Ishikawa (cell line): ENCODE measurements around the gene RBP7.
A peak's percentile ranks its signal among the peaks of the same experiment; 100 is the strongest.

Source experiments
- CEBPB ChIP-seq: IDR thresholded peaks from 2 replicates; pipeline ENCODE4 v1.6.1; 2012
- CREB1 ChIP-seq: IDR thresholded peaks from 2 replicates; pipeline ENCODE4 v1.6.1; 2012; ENCODE audit warnings: low read depth
- EGR1 ChIP-seq: IDR thresholded peaks from 2 replicates; pipeline ENCODE4 v1.6.1; 2012
- EP300 ChIP-seq: IDR thresholded peaks from 2 replicates; pipeline ENCODE4 v1.6.1; 2012; ENCODE audit warnings: borderline replicate concordance
- FOXM1 ChIP-seq: IDR thresholded peaks from 2 replicates; pipeline ENCODE4 v1.6.1; 2012; ENCODE audit warnings: low read depth, borderline replicate concordance
- MAX ChIP-seq: IDR thresholded peaks from 2 replicates; pipeline ENCODE4 v1.6.1; 2012
- NFIC ChIP-seq: IDR thresholded peaks from 2 replicates; pipeline ENCODE4 v1.6.1; 2012
- RAD21 ChIP-seq: IDR thresholded peaks from 2 replicates; pipeline ENCODE4 v1.6.1; 2012; ENCODE audit warnings: low read depth
- REST ChIP-seq: IDR thresholded peaks from 2 replicates; pipeline ENCODE4 v1.6.1; 2012; ENCODE audit warnings: low read depth, mild to moderate bottlenecking
- TAF1 ChIP-seq: IDR thresholded peaks from 2 replicates; pipeline ENCODE4 v1.6.1; 2012; ENCODE audit warnings: low read depth, mild to moderate bottlenecking
- TCF12 ChIP-seq: IDR thresholded peaks from 2 replicates; pipeline ENCODE4 v1.6.1; 2012; ENCODE audit warnings: low read depth
- TEAD4 ChIP-seq: IDR thresholded peaks from 2 replicates; pipeline ENCODE4 v1.6.1; 2012
- USF1 ChIP-seq: IDR thresholded peaks from 2 replicates; pipeline ENCODE4 v1.6.1; 2012
- YY1 ChIP-seq: IDR thresholded peaks from 2 replicates; pipeline ENCODE4 v1.6.1; 2012; ENCODE audit warnings: low read depth
- ZBTB7A ChIP-seq: IDR thresholded peaks from 2 replicates; pipeline ENCODE4 v1.6.1; 2012; ENCODE audit warnings: low read depth

The RBP7 gene

GRCh38 chr1:10042746-10043145 is 45.7 kb downstream of the RBP7 start:
- TF ChIP-seq ZBTB7A, result no peak
- no peak for TF ChIP-seq EP300
- no peak for TF ChIP-seq CEBPB
- no peak for TF ChIP-seq USF1
- no peak for TF ChIP-seq YY1
- TF ChIP-seq TAF1, result no peak
- no peak for TF ChIP-seq RAD21
- TF ChIP-seq CREB1, result no peak
- TF ChIP-seq REST, result no peak
- no peak for TF ChIP-seq NFIC
- no peak for TF ChIP-seq TCF12
- TF ChIP-seq EGR1, result no peak

GRCh38 chr1:10045480-10046355 is 48.7 kb downstream of the RBP7 start:
- TF ChIP-seq NFIC (peak; percentile 64), RAD21 (no peak), USF1 (peak; percentile 93), MAX (peak; percentile 74)

- no peak for TF ChIP-seq CEBPB
- no peak for TF ChIP-seq EP300
These were observed 49.5 kb downstream of the RBP7 start for GRCh38 chr1:10046356-10047085.

GRCh38 chr1:10048601-10049000 is 51.6 kb downstream of the RBP7 start:
- TF ChIP-seq YY1 (no peak), RAD21 (no peak), CREB1 (no peak), NFIC (no peak), MAX (no peak)

GRCh38 chr1:10050611-10051010 is 53.6 kb downstream of the RBP7 start:
- TF ChIP-seq REST, result no peak
- TF ChIP-seq EP300, result no peak
- no peak for TF ChIP-seq TAF1
- TF ChIP-seq ZBTB7A, result no peak
- TF ChIP-seq CREB1, result no peak
- TF ChIP-seq FOXM1, result no peak
- no peak for TF ChIP-seq TEAD4
- TF ChIP-seq CEBPB, result no peak
- TF ChIP-seq EGR1, result no peak
- no peak for TF ChIP-seq NFIC
- no peak for TF ChIP-seq TCF12
- no peak for TF ChIP-seq YY1
- TF ChIP-seq MAX, result no peak
- no peak for TF ChIP-seq RAD21
- TF ChIP-seq USF1, result no peak
